MM.1S (cell line): ENCODE measurements around the gene MYO16.

Experiments
- DNase-seq: peaks from one replicate; pipeline ENCODE4 v3.0.0-alpha.2; 2015
- H2AFZ ChIP-seq: fragments of 300-600 bp; sonication (generic); 2 replicates; pipeline ENCODE4 v1.6.0; 2016; ENCODE audit warnings: antibody characterized with exemption, low read length
- H3F3A ChIP-seq: fragments of 300-600 bp; sonication (generic); 2 replicates; pipeline ENCODE4 v1.6.1; 2016; ENCODE audit warnings: mild to moderate bottlenecking, antibody characterized with exemption, low read length, moderate library complexity, mixed read lengths; ENCODE audit not compliant: insufficient read depth
- H3K27ac ChIP-seq: fragments of 300-600 bp; sonication (generic); 2 replicates; pipeline ENCODE4 v1.5.1; 2016; ENCODE audit warnings: mild to moderate bottlenecking, low read length
- H3K27me3 ChIP-seq: fragments of 300-600 bp; sonication (generic); replicated peaks from 2 replicates; pipeline ENCODE4 v1.6.0; 2016; ENCODE audit warnings: low read length; ENCODE audit not compliant: insufficient read depth
- H3K36me3 ChIP-seq: fragments of 300-600 bp; sonication (generic); replicated peaks from 2 replicates; pipeline ENCODE4 v1.6.1; 2016; ENCODE audit warnings: mild to moderate bottlenecking, low read length, mixed read lengths; ENCODE audit not compliant: insufficient read depth
- H3K4me1 ChIP-seq: fragments of 300-600 bp; sonication (generic); 2 replicates; pipeline ENCODE4 v1.6.1; 2016; ENCODE audit warnings: low read length, mixed read lengths
- H3K4me2 ChIP-seq: fragments of 300-600 bp; sonication (generic); 2 replicates; pipeline ENCODE4 v1.6.0; 2016; ENCODE audit warnings: low read depth, low read length
- H3K4me3 ChIP-seq: fragments of 300-600 bp; sonication (generic); 2 replicates; pipeline ENCODE4 v1.5.1; 2016; ENCODE audit warnings: low read length, mixed read lengths
- H3K79me2 ChIP-seq: fragments of 300-600 bp; sonication (generic); 2 replicates; pipeline ENCODE4 v1.6.1; 2016; ENCODE audit warnings: mixed run types, low read length, mixed read lengths
- H3K9ac ChIP-seq: fragments of 300-600 bp; sonication (generic); 2 replicates; pipeline ENCODE4 v1.6.1; 2016; ENCODE audit warnings: low read length, mixed read lengths
- H3K9me2 ChIP-seq: fragments of 300-600 bp; sonication (generic); replicated peaks from 2 replicates; pipeline ENCODE4 v1.6.1; 2016; ENCODE audit warnings: mild to moderate bottlenecking, low read length, mixed read lengths; ENCODE audit not compliant: insufficient read depth
- H3K9me3 ChIP-seq: fragments of 300-600 bp; sonication (generic); replicated peaks from 2 replicates; pipeline ENCODE4 v1.6.1; 2016; ENCODE audit warnings: mild to moderate bottlenecking, low read length, mixed read lengths; ENCODE audit not compliant: insufficient read depth
- H4K20me1 ChIP-seq: fragments of 300-600 bp; sonication (generic); 2 replicates; pipeline ENCODE4 v1.6.1; 2016; ENCODE audit warnings: mild to moderate bottlenecking, low read length, moderate library complexity, mixed read lengths; ENCODE audit not compliant: insufficient read depth
- CTCF ChIP-seq: fragments of 300-600 bp; sonication (generic); IDR thresholded peaks from 2 replicates; pipeline ENCODE4 v1.5.1; 2016; ENCODE audit warnings: antibody characterized with exemption, low read length, mixed read lengths
- EZH2 ChIP-seq: fragments of 300-600 bp; sonication (generic); optimal IDR thresholded peaks from 2 replicates; pipeline ENCODE3; 2017; ENCODE audit warnings: low read depth, mild to moderate bottlenecking, antibody characterized with exemption, low read length, mixed read lengths
- EZH2phosphoT487 ChIP-seq: fragments of 300-600 bp; sonication (generic); IDR thresholded peaks from 2 replicates; pipeline ENCODE4 v1.6.1; 2018; ENCODE audit warnings: antibody characterized with exemption, low read length

MYO16 gene

GRCh38 chr13:108663710-108664109, 34.3 kb downstream of the MYO16 start:
- H3K27ac ChIP-seq = no peak overlapping the region
- no peak overlapping the region for H2AFZ ChIP-seq
- H3K4me1 ChIP-seq = no peaks in the 10 kb centered on the region
- no peaks in the 10 kb centered on the region for H3K9me3 ChIP-seq
- no peak overlapping the region for H3K4me2 ChIP-seq
- no peaks in the 10 kb centered on the region for H3K36me3 ChIP-seq
- H4K20me1 ChIP-seq = no peaks in the 10 kb centered on the region
- H3K9ac ChIP-seq = no peak overlapping the region
- DNase-seq = no peak
- H3K79me2 ChIP-seq = no peaks in the 10 kb centered on the region
- no peaks in the 10 kb centered on the region for H3K9me2 ChIP-seq
- no peaks in the 10 kb centered on the region for H3F3A ChIP-seq
- no peaks in the 10 kb centered on the region for H3K27me3 ChIP-seq
- no peak overlapping the region for H3K4me3 ChIP-seq
- TF ChIP-seq CTCF (no peak), EZH2phosphoT487 (no peak)

- H2AFZ ChIP-seq = no peak overlapping the region
- H4K20me1 ChIP-seq = no peaks in the 10 kb centered on the region
- no peaks in the 10 kb centered on the region for H3K4me1 ChIP-seq
- DNase-seq = no peak
- H3K4me2 ChIP-seq = no peak overlapping the region
- no peak overlapping the region for H3K27ac ChIP-seq
- no peak overlapping the region for H3K9ac ChIP-seq
- TF ChIP-seq CTCF = no peak
- no peak for TF ChIP-seq EZH2phosphoT487
- TF ChIP-seq EZH2 = no peak
- H3K27me3 ChIP-seq = no peaks in the 10 kb centered on the region
- H3K79me2 ChIP-seq = no peaks in the 10 kb centered on the region
- no peaks in the 10 kb centered on the region for H3K9me2 ChIP-seq
- H3K4me3 ChIP-seq = no peak overlapping the region
- H3F3A ChIP-seq = no peaks in the 10 kb centered on the region
- H3K9me3 ChIP-seq = no peaks in the 10 kb centered on the region
- no peaks in the 10 kb centered on the region for H3K36me3 ChIP-seq
Measured at GRCh38 chr13:108667205-108667604, 37.8 kb downstream of the MYO16 start.

GRCh38 chr13:108669381-108669780, 40.0 kb downstream of the MYO16 start:
- H3K9me3 ChIP-seq = no peaks in the 10 kb centered on the region

More at GRCh38 chr13:108669381-108669780, 40.0 kb downstream of the MYO16 start:
- Histone ChIP-seq H3K4me2 (no peak overlapping the region), H3K79me2 (no peaks in the 10 kb centered on the region), H3K27me3 (no peaks in the 10 kb centered on the region), H3K9me2 (no peaks in the 10 kb centered on the region), H3K9ac (no peak overlapping the region), H4K20me1 (no peaks in the 10 kb centered on the region), H3K36me3 (no peaks in the 10 kb centered on the region), H3K4me3 (no peak overlapping the region), H3K27ac (no peak overlapping the region), H3K4me1 (no peaks in the 10 kb centered on the region), H3F3A (no peaks in the 10 kb centered on the region), H2AFZ (no peak overlapping the region)
- no peak for DNase-seq
- TF ChIP-seq CTCF = no peak
- TF ChIP-seq EZH2 = no peak
- TF ChIP-seq EZH2phosphoT487 = no peak
